Cardiac muscle cell (in vitro differentiated cells and primary cell): ENCODE data around the gene OR56B1. TPM values are rescaled to one million over a fixed set of nuclear protein-coding genes. Genes with fewer than 3 reads are reported as not detected.

ENCODE experiments used
- DNase-seq, 2 donors: peaks; one replicate each; pipeline versions ENCODE4 v3.0.0 to v3.0.0-alpha.2; 2010 to 2017; ENCODE audit warnings: low read depth in 1 of 2, low spot score in 1 of 2
- H3K27ac ChIP-seq: fragments of 200-600 bp; sonication (generic); 2 replicates; pipeline ENCODE4 v1.5.1; 2016
- H3K27me3 ChIP-seq: fragments of 200-600 bp; sonication (generic); 2 replicates; pipeline ENCODE4 v1.6.0; 2016; ENCODE audit warnings: control low read depth
- H3K36me3 ChIP-seq: fragments of 200-600 bp; sonication (generic); 2 replicates; pipeline ENCODE4 v1.5.1; 2016; ENCODE audit warnings: control low read depth
- H3K4me1 ChIP-seq: fragments of 200-600 bp; sonication (generic); 2 replicates; pipeline ENCODE4 v1.8.1; 2017; ENCODE audit warnings: low read depth, mild to moderate bottlenecking, mixed run types
- H3K4me3 ChIP-seq: fragments of 200-600 bp; sonication (generic); 2 replicates; pipeline ENCODE4 v1.5.1; 2016; ENCODE audit warnings: mild to moderate bottlenecking
- H3K9me3 ChIP-seq: fragments of 200-600 bp; sonication (generic); 2 replicates; pipeline ENCODE4 v1.5.1; 2017; ENCODE audit warnings: low read depth, mild to moderate bottlenecking, control low read depth
- polyA plus RNA-seq: library from polyadenylated mRNA; unstranded; fragments of >200 nt; fragmentation: Nextera tagmentation; extraction: Ambion mirVana; gene quantifications from 2 replicates; pipeline ENCODE4 v1.2.1, GENCODE V29; 2016
- total RNA-seq: library from RNA; depleted of rRNA; stranded (reverse); fragments of >200 nt; gene quantifications from 2 replicates; pipeline ENCODE4 v1.2.3, GENCODE V29; 2016
- TF ChIP-seq, protein P1 (sequence below): IDR thresholded peaks from 2 replicates; pipeline ENCODE4 v1.5.1; 2012; ENCODE audit warnings: low read depth, mild to moderate bottlenecking, low read length

Gene OR56B1
- total and polyA plus RNA-seq, 2 experiments from 2014 or later: not detected

DNA sequence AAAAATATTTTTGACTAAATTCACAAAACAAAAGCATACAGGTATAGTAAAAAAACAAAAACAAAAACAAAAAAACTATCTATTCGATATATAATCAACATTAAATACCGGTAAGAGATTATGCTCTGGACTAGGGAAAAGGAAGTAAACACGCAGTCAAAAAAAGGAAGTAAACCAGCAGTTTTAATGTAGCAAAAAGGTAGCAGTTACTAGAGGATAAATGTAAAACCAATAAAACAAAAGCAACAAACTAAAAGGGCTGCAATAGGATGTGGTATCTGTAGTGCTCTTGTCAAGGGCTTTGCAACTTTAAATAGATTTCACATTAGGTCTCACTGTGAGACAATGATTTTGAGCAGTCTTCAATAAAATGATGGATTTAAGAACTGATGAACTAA, 44.3 kb upstream of the OR56B1 start:
- TF ChIP-seq, protein P1, sequence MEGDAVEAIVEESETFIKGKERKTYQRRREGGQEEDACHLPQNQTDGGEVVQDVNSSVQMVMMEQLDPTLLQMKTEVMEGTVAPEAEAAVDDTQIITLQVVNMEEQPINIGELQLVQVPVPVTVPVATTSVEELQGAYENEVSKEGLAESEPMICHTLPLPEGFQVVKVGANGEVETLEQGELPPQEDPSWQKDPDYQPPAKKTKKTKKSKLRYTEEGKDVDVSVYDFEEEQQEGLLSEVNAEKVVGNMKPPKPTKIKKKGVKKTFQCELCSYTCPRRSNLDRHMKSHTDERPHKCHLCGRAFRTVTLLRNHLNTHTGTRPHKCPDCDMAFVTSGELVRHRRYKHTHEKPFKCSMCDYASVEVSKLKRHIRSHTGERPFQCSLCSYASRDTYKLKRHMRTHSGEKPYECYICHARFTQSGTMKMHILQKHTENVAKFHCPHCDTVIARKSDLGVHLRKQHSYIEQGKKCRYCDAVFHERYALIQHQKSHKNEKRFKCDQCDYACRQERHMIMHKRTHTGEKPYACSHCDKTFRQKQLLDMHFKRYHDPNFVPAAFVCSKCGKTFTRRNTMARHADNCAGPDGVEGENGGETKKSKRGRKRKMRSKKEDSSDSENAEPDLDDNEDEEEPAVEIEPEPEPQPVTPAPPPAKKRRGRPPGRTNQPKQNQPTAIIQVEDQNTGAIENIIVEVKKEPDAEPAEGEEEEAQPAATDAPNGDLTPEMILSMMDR: no peak
- H3K36me3 ChIP-seq: no peaks in the 10 kb centered on the region
- H3K9me3 ChIP-seq: no peaks in the 10 kb centered on the region
- no peaks in the 10 kb centered on the region for H3K27me3 ChIP-seq
- DNase-seq: no peak
- H3K27ac ChIP-seq: no peak overlapping the region
- no peak overlapping the region for H3K4me3 ChIP-seq
- H3K4me1 ChIP-seq: no peaks in the 10 kb centered on the region

DNA sequence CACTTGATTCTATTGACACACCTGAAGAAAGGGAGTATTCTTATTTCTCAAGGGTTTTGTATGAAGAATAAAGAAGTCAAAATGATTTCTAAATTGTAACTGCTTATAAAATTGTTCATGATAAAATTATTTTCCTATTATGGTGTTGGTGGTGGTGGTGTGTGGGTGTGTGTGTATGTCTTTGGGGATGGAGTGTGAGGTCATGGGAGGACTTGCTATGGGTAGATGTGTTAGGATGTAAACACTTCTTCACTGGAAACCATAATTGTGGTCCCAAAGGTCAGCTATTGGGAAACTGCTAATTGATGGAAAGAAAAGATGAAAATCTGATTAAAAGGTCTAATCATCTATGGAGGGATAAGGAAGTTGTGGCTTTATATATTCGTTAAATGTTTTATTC, 41.6 kb upstream of the OR56B1 start:
- no peaks in the 10 kb centered on the region for H3K27me3 ChIP-seq

DNA sequence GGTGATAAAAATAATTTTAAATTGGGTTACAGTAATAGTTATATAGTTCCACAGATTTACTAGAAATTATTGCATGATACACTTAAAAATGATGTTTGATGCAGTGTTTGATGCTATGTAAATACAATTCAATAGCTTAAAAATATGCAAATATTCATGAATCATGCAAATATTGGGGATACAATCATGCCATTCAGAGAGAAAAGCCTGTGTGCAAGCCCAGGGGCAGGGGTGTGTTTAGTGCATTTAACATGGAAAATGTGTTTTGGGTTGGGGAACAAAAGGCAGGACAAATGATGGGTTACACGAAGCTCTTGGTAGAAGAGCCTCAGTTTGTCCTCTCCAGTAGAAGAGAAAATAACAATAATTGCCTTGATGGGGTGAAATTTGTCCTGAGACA, 40.7 kb upstream of the OR56B1 start:
- Histone ChIP-seq H3K27me3 (no peaks in the 10 kb centered on the region), H3K36me3 (no peaks in the 10 kb centered on the region), H3K27ac (no peak overlapping the region), H3K4me1 (no peaks in the 10 kb centered on the region), H3K9me3 (no peaks in the 10 kb centered on the region), H3K4me3 (no peak overlapping the region)
- DNase-seq: no peak
- TF ChIP-seq, protein P1: no peak

More for the DNA sequence above, 41.6 kb upstream of the OR56B1 start:
- Histone ChIP-seq H3K4me1 (no peaks in the 10 kb centered on the region), H3K27ac (no peak overlapping the region), H3K9me3 (no peaks in the 10 kb centered on the region), H3K36me3 (no peaks in the 10 kb centered on the region), H3K4me3 (no peak overlapping the region)
- TF ChIP-seq, protein P1: no peak
- DNase-seq: no peak

DNA sequence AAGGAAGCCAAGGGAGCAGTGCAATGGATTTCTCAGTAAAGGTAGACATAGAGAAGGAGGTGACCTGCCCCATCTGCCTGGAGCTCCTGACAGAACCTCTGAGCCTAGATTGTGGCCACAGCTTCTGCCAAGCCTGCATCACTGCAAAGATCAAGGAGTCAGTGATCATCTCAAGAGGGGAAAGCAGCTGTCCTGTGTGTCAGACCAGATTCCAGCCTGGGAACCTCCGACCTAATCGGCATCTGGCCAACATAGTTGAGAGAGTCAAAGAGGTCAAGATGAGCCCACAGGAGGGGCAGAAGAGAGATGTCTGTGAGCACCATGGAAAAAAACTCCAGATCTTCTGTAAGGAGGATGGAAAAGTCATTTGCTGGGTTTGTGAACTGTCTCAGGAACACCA, 40.0 kb upstream of the OR56B1 start:
- H3K27me3 ChIP-seq: no peaks in the 10 kb centered on the region

DNA sequence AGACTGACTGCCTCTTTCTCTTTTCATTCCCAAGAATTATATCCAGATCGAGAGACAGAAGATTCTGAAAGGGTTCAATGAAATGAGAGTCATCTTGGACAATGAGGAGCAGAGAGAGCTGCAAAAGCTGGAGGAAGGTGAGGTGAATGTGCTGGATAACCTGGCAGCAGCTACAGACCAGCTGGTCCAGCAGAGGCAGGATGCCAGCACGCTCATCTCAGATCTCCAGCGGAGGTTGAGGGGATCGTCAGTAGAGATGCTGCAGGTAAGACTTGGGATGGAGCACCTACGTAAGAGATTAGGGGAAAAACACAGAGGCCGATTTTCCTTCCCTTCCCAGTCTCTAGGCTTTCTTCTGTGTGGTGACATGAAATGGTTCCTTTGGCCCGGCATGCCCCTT, 38.0 kb upstream of the OR56B1 start:
- Histone ChIP-seq H3K27me3 (no peaks in the 10 kb centered on the region), H3K4me3 (no peak overlapping the region), H3K9me3 (no peaks in the 10 kb centered on the region), H3K27ac (no peak overlapping the region), H3K4me1 (no peaks in the 10 kb centered on the region), H3K36me3 (no peaks in the 10 kb centered on the region)
- no peak for DNase-seq
- TF ChIP-seq, protein P1: no peak

More for the DNA sequence above, 40.0 kb upstream of the OR56B1 start:
- Histone ChIP-seq H3K4me1 (no peaks in the 10 kb centered on the region), H3K27ac (no peak overlapping the region), H3K4me3 (no peak overlapping the region), H3K36me3 (no peaks in the 10 kb centered on the region), H3K9me3 (no peaks in the 10 kb centered on the region)
- TF ChIP-seq, protein P1: no peak
- no peak for DNase-seq

DNA sequence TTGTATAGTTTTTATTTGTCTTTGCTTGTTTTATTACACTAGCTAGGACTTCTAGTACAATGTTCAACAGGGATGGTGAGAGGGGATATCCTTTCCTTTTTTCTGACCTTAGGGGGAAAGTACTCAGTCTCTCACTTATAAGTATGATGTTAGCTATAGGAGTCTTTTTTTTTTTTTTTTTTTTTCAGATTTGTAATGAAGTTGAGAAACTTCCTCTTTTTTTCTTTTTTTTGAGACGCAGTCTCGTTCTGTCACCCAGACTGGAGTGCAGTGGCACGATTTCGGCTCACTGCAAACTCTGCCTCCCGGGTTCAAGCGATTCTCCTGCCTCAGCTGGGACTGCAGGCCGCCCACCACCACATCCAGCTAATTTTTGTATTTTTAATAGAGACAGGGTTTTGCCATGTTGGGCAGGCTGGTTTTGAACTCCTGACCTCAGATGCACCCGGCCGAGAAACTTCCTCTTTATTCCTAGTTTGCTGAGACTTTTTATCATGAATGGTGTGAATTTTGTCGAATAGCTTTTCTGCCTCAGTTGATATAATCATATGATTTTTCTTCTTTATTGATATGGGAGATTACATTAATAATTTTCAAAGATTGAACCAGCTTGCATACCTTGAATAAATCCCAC, 35.7 kb upstream of the OR56B1 start:
- Histone ChIP-seq H3K36me3 (no peaks in the 10 kb centered on the region), H3K27ac (no peak overlapping the region), H3K4me1 (no peaks in the 10 kb centered on the region), H3K4me3 (no peak overlapping the region), H3K9me3 (no peaks in the 10 kb centered on the region), H3K27me3 (no peaks in the 10 kb centered on the region)
- TF ChIP-seq, protein P1: no peak
- DNase-seq: no peak
